ENCODE measurements around the gene DYSF.

The DYSF gene

GRCh38 chr2:71730785-71731383, 277.5 kb downstream of the DYSF start:
- no peak for TF ChIP-seq CTCF (IDR thresholded peaks at IDR 0.05; ENCODE audit: insufficient read depth, low read length, missing control alignments)
- CTCF ChIA-PET, result no interaction called here
- POLR2A ChIA-PET, result no interaction called here
- no peak overlapping the region for H3K4me3 ChIP-seq (ENCODE audit: low read depth, low read length)
- DNase-seq (ENCODE audit: low read depth, low spot score), result no peak

GRCh38 chr2:71734620-71735019, 281.3 kb downstream of the DYSF start:
- POLR2A ChIA-PET, result no interaction called here
- CTCF ChIA-PET, result no interaction called here

GRCh38 chr2:71735676-71736075, 282.3 kb downstream of the DYSF start:
- no peak for TF ChIP-seq CTCF (IDR thresholded peaks at IDR 0.05; ENCODE audit: insufficient read depth, low read length, missing control alignments)
- DNase-seq (ENCODE audit: low read depth, low spot score), result no peak
- CTCF ChIA-PET, result no interaction called here
- POLR2A ChIA-PET, result no interaction called here
- no peak overlapping the region for H3K4me3 ChIP-seq (ENCODE audit: low read depth, low read length)

More at GRCh38 chr2:71734620-71735019, 281.3 kb downstream of the DYSF start:
- H3K4me3 ChIP-seq (ENCODE audit: low read depth, low read length), result no peak overlapping the region
- TF ChIP-seq CTCF (IDR thresholded peaks at IDR 0.05; ENCODE audit: insufficient read depth, low read length, missing control alignments), result no peak
- DNase-seq (ENCODE audit: low read depth, low spot score), result no peak

Data from AG04449 (cell line).